OCI-LY3 (cell line): ENCODE measurements around the gene WHRN.

Experiments used
- H2AFZ ChIP-seq: fragments of 200-600, 300-600 bp; shearing (Covaris generic); 2 replicates; pipeline ENCODE4 v1.6.0; 2014; ENCODE audit warnings: antibody characterized with exemption, low read depth, low read length
- H3K27ac ChIP-seq: fragments of 200-600, 300-600 bp; sonication (generic); 2 replicates; pipeline ENCODE4 v1.5.1; 2014; ENCODE audit warnings: mild to moderate bottlenecking, low read length, moderate library complexity, mixed read lengths
- H3K27me3 ChIP-seq: fragments of 200-600, 300-600 bp; sonication (generic); 2 replicates; pipeline ENCODE4 v1.6.1; 2014; ENCODE audit warnings: low read depth, low read length, mixed read lengths
- H3K36me3 ChIP-seq: fragments of 200-600, 300-600 bp; sonication (generic); replicated peaks from 2 replicates; pipeline ENCODE3; 2014; ENCODE audit warnings: low read depth, low read length, mixed read lengths
- H3K4me1 ChIP-seq: fragments of 300-600, 200-600 bp; sonication (generic); 2 replicates; pipeline ENCODE4 v1.6.1; 2014; ENCODE audit warnings: low read length, mixed read lengths
- H3K4me2 ChIP-seq: fragments of 200-600, 300-600 bp; sonication (generic); 2 replicates; pipeline ENCODE4 v1.6.1; 2014; ENCODE audit warnings: low read length, mixed read lengths
- H3K4me3 ChIP-seq: fragments of 300-600, 200-600 bp; sonication (generic); 2 replicates; pipeline ENCODE4 v1.5.1; 2014; ENCODE audit warnings: antibody characterized with exemption, mild to moderate bottlenecking, low read length, moderate library complexity
- H3K79me2 ChIP-seq: fragments of 300-600, 200-600 bp; shearing (Covaris generic); 2 replicates; pipeline ENCODE4 v1.6.1; 2014; ENCODE audit warnings: mild to moderate bottlenecking, low read length, mixed read lengths
- H3K9ac ChIP-seq: fragments of 300-600, 200-600 bp; shearing (Covaris generic); 2 replicates; pipeline ENCODE4 v1.6.0; 2014; ENCODE audit warnings: mild to moderate bottlenecking, low read length, moderate library complexity
- H3K9me3 ChIP-seq: fragments of 200-600, 300-600 bp; shearing (Covaris generic); 2 replicates; pipeline ENCODE4 v1.6.1; 2014; ENCODE audit warnings: low read length, mixed read lengths; ENCODE audit not compliant: insufficient read depth
- H4K20me1 ChIP-seq: fragments of 200-600, 300-600 bp; sonication (generic); 2 replicates; pipeline ENCODE4 v1.6.1; 2016; ENCODE audit warnings: low read length, mixed read lengths; ENCODE audit not compliant: insufficient read depth
- EZH2phosphoT487 ChIP-seq: fragments of 200-600 bp; shearing (Covaris generic); IDR thresholded peaks from 2 replicates; pipeline ENCODE4 v1.6.1; 2018; ENCODE audit warnings: antibody characterized with exemption, mixed run types, low read depth
- TF ChIP-seq, protein P1 (sequence below): fragments of 200-600, 300-600 bp; sonication (generic); IDR thresholded peaks from 2 replicates; pipeline ENCODE4 v1.5.1; 2014; ENCODE audit warnings: antibody characterized with exemption, low read length, low read depth

The WHRN gene

DNA sequence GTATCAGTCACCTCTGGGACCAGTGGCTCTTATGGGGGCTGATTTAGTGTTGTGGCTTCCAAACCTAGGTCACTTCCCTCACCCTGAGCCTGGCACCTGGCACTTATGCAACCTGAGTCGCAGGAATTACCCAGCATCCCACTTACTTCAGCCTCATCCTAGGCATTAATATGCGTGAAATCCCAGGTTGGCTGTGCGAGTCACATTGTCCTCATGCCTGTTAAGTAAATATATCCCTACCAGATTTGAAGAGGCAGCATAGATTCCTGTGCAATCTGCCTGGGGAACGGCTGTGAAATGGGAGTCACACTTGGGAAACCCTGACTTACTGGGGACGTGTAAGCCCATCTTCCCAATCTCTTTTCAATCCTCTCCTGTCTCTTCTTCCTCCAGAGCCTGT lies 74.8 kb downstream of the WHRN start:
- Histone ChIP-seq H3K36me3 (no peaks in the 10 kb centered on the region), H3K79me2 (no peaks in the 10 kb centered on the region), H3K9ac (no peak overlapping the region), H4K20me1 (no peaks in the 10 kb centered on the region; the same call in 1 of the 2 replicates), H3K4me2 (no peak overlapping the region), H3K27ac (no peak overlapping the region), H3K4me3 (no peak overlapping the region), H3K27me3 (no peaks in the 10 kb centered on the region), H3K9me3 (no peaks in the 10 kb centered on the region), H2AFZ (no peak overlapping the region), H3K4me1 (no peaks in the 10 kb centered on the region)
- TF ChIP-seq, protein P1, sequence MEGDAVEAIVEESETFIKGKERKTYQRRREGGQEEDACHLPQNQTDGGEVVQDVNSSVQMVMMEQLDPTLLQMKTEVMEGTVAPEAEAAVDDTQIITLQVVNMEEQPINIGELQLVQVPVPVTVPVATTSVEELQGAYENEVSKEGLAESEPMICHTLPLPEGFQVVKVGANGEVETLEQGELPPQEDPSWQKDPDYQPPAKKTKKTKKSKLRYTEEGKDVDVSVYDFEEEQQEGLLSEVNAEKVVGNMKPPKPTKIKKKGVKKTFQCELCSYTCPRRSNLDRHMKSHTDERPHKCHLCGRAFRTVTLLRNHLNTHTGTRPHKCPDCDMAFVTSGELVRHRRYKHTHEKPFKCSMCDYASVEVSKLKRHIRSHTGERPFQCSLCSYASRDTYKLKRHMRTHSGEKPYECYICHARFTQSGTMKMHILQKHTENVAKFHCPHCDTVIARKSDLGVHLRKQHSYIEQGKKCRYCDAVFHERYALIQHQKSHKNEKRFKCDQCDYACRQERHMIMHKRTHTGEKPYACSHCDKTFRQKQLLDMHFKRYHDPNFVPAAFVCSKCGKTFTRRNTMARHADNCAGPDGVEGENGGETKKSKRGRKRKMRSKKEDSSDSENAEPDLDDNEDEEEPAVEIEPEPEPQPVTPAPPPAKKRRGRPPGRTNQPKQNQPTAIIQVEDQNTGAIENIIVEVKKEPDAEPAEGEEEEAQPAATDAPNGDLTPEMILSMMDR: no peak
- TF ChIP-seq EZH2phosphoT487: no peak

DNA sequence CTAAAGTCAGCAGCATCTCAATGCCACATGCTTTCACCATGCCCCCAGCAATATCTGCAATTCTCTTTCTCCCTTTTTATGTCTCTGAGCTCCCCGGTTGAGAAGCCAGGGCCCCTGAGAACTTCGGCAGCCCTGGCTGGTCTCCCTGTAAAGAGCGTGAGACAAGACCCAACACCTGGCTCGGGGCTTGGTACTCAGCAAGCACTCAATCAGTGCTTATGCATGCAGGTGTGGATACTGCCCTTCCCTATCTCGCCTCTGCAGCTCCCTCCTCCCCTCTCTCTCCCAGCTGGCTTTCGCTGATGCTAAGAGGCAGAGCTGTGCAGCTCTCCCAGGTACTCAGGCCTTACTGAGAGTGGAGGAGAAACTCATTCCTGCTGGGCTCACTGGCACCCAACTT lies 75.8 kb downstream of the WHRN start:
- H2AFZ ChIP-seq: no peak overlapping the region
- no peak overlapping the region for H3K27ac ChIP-seq
- no peaks in the 10 kb centered on the region for H3K4me1 ChIP-seq
- no peak overlapping the region for H3K9ac ChIP-seq
- H3K9me3 ChIP-seq: no peaks in the 10 kb centered on the region
- no peaks in the 10 kb centered on the region; the same call in 1 of the 2 replicates for H4K20me1 ChIP-seq
- no peaks in the 10 kb centered on the region for H3K36me3 ChIP-seq
- H3K4me2 ChIP-seq: no peak overlapping the region
- no peaks in the 10 kb centered on the region for H3K27me3 ChIP-seq
- no peaks in the 10 kb centered on the region for H3K79me2 ChIP-seq
- no peak overlapping the region for H3K4me3 ChIP-seq
- no peak for TF ChIP-seq EZH2phosphoT487
- TF ChIP-seq, protein P1: no peak

DNA sequence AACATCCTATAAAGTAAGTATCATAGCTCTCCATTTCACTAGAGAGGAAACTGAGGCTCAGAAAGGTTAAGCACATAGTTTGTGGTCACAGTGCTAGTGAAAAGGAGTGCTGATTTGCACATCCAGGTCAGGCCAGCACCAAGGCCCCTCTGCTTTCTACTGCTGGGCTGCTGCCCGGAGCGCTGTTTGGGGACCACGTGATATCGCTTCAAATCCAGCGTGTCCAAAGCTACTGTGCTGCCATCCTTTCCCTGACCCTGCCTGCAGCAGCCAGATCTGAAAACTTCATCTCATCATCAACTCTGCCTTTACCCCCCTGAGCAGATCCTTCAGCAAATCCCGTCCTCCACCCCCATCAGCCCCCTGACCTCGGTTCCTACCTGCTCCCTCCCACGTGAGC lies 76.8 kb downstream of the WHRN start:
- no peak for TF ChIP-seq EZH2phosphoT487
- TF ChIP-seq, protein P1: no peak
- no peaks in the 10 kb centered on the region for H3K9me3 ChIP-seq
- no peaks in the 10 kb centered on the region; the same call in 1 of the 2 replicates for H4K20me1 ChIP-seq
- H3K27me3 ChIP-seq: no peaks in the 10 kb centered on the region
- no peak overlapping the region for H3K9ac ChIP-seq
- H3K36me3 ChIP-seq: no peaks in the 10 kb centered on the region
- no peaks in the 10 kb centered on the region for H3K4me1 ChIP-seq
- H3K27ac ChIP-seq: no peak overlapping the region
- no peak overlapping the region for H3K4me2 ChIP-seq
- H3K4me3 ChIP-seq: no peak overlapping the region
- no peaks in the 10 kb centered on the region for H3K79me2 ChIP-seq
- H2AFZ ChIP-seq: no peak overlapping the region

DNA sequence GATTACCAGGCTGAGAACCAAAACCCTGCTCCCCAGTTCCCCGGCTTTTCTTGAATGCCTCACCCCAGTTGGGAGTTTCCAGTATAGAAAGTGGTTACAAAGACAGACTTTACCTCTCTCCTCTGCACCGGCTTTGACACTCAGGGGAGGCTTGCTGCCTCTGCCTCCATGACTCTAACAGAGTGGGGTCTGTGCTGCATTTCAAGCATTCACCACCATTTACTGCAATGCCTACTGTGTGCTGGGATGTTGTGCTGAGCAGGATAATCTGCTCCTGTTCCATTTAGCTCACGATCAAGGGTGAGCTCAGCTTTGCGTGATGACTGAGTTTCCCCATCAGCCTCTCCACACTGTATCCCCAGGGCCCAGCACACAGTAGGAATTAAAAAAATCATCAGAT lies 77.6 kb downstream of the WHRN start:
- H3K36me3 ChIP-seq: no peaks in the 10 kb centered on the region
- H3K27me3 ChIP-seq: no peaks in the 10 kb centered on the region
- no peaks in the 10 kb centered on the region for H3K79me2 ChIP-seq
- H3K27ac ChIP-seq: no peak overlapping the region
- no peak overlapping the region for H3K4me2 ChIP-seq
- H3K4me1 ChIP-seq: no peaks in the 10 kb centered on the region
- H3K4me3 ChIP-seq: no peak overlapping the region
- H2AFZ ChIP-seq: no peak overlapping the region
- no peak overlapping the region for H3K9ac ChIP-seq
- TF ChIP-seq EZH2phosphoT487: no peak
- TF ChIP-seq, protein P1: no peak
- no peaks in the 10 kb centered on the region for H3K9me3 ChIP-seq
- no peaks in the 10 kb centered on the region; the same call in 1 of the 2 replicates for H4K20me1 ChIP-seq
